ENCODE data around the gene SEC11A.
"Not testable (repeated sequence)": the region's sequence is repeated elsewhere in the genome, so short reads cannot be mapped to it uniquely, and the experiment has no call there.

The SEC11A gene

GRCh38 chr15:84760219-84760618, 44.3 kb upstream of the SEC11A start:
- no peak for TF ChIP-seq CTCF (IDR thresholded peaks at IDR 0.05; ENCODE audit: borderline replicate concordance, insufficient read depth, low read depth, low read length)
- no peak overlapping the region for H3K4me3 ChIP-seq (ENCODE audit: low read depth, low read length)

- TF ChIP-seq CTCF (IDR thresholded peaks at IDR 0.05; ENCODE audit: borderline replicate concordance, insufficient read depth, low read depth, low read length) = no peak
Observed at GRCh38 chr15:84759018-84759417, 43.1 kb upstream of the SEC11A start.

GRCh38 chr15:84755736-84756527, 40.0 kb upstream of the SEC11A start:
- no peak overlapping the region for H3K4me3 ChIP-seq (ENCODE audit: low read depth, low read length)
- TF ChIP-seq CTCF (IDR thresholded peaks at IDR 0.05; ENCODE audit: borderline replicate concordance, insufficient read depth, low read depth, low read length) = no peak

More at GRCh38 chr15:84759018-84759417, 43.1 kb upstream of the SEC11A start:
- H3K4me3 ChIP-seq (ENCODE audit: low read depth, low read length) = no peak overlapping the region

GRCh38 chr15:84754889-84755288, 39.0 kb upstream of the SEC11A start:
- H3K4me3 ChIP-seq (ENCODE audit: low read depth, low read length) = not testable (repeated sequence)

- no peak overlapping the region for H3K4me3 ChIP-seq (ENCODE audit: low read depth, low read length)
- no peak for TF ChIP-seq CTCF (IDR thresholded peaks at IDR 0.05; ENCODE audit: borderline replicate concordance, insufficient read depth, low read depth, low read length)
Observed at GRCh38 chr15:84752700-84753099, 36.8 kb upstream of the SEC11A start.

- no peak overlapping the region for H3K4me3 ChIP-seq (ENCODE audit: low read depth, low read length)
- no peak for TF ChIP-seq CTCF (IDR thresholded peaks at IDR 0.05; ENCODE audit: borderline replicate concordance, insufficient read depth, low read depth, low read length)
Observed at GRCh38 chr15:84752195-84752594, 36.3 kb upstream of the SEC11A start.

- not testable (repeated sequence) for H3K4me3 ChIP-seq (ENCODE audit: low read depth, low read length)
Observed at GRCh38 chr15:84751721-84752120, 35.8 kb upstream of the SEC11A start.

- no peak for TF ChIP-seq CTCF (IDR thresholded peaks at IDR 0.05; ENCODE audit: borderline replicate concordance, insufficient read depth, low read depth, low read length)
- peak overlapping the region; percentile 6 for H3K4me3 ChIP-seq (ENCODE audit: low read depth, low read length)
Observed at GRCh38 chr15:84750583-84751092, 34.7 kb upstream of the SEC11A start.
